ENCODE data around the gene SAMD1.

SAMD1 gene

GRCh38 chr19:14112809-14113385 lies 22.3 kb upstream of the SAMD1 start:
- DNase-seq = no peak

GRCh38 chr19:14112051-14112808 lies 21.7 kb upstream of the SAMD1 start:
- DNase-seq = no peak

GRCh38 chr19:14111486-14111885 lies 20.9 kb upstream of the SAMD1 start:
- DNase-seq = no peak

- no peak for DNase-seq
Measured at GRCh38 chr19:14110650-14111049, 20.1 kb upstream of the SAMD1 start.

GRCh38 chr19:14107581-14108461 lies 17.3 kb upstream of the SAMD1 start:
- no peak for DNase-seq

- DNase-seq = no peak
Measured at GRCh38 chr19:14106840-14107239, 16.3 kb upstream of the SAMD1 start.

GRCh38 chr19:14105680-14106079 lies 15.1 kb upstream of the SAMD1 start:
- DNase-seq = no peak

GRCh38 chr19:14103310-14103709 lies 12.8 kb upstream of the SAMD1 start:
- no peak for DNase-seq

GRCh38 chr19:14102756-14103155 lies 12.2 kb upstream of the SAMD1 start:
- DNase-seq = no peak

GRCh38 chr19:14102102-14102696 lies 11.6 kb upstream of the SAMD1 start:
- DNase-seq = no peak

- DNase-seq = no peak
Measured at GRCh38 chr19:14101003-14101545, 10.5 kb upstream of the SAMD1 start.

- DNase-seq = no peak
Measured at GRCh38 chr19:14097532-14098151, 7.1 kb upstream of the SAMD1 start.

- DNase-seq = no peak
Measured at GRCh38 chr19:14096272-14096992, 5.9 kb upstream of the SAMD1 start.

GRCh38 chr19:14094854-14095253 lies 4.3 kb upstream of the SAMD1 start:
- DNase-seq = no peak

GRCh38 chr19:14093117-14093823 lies 2.7 kb upstream of the SAMD1 start:
- DNase-seq = no peak

- peak in 2 of 5 donors; percentile 19 to 32 for DNase-seq
Measured at GRCh38 chr19:14091813-14092462, 1.4 kb upstream of the SAMD1 start.

- peak in 4 of 5 donors; percentile 21 to 55 (median 47) for DNase-seq
Measured at GRCh38 chr19:14091081-14091812, 696 bp upstream of the SAMD1 start.

- DNase-seq = peak in 4 of 5 donors; percentile 23 to 59 (median 48)
Measured at GRCh38 chr19:14089662-14090508, 666 bp downstream of the SAMD1 start.

- peak in 1 of 5 donors; percentile 17 for DNase-seq
Measured at GRCh38 chr19:14089412-14089661, 1.2 kb downstream of the SAMD1 start.

Data from T-helper 1 cell (primary cell).